CD1c-positive myeloid dendritic cell (primary cell): ENCODE measurements around the gene PAK4.

ENCODE experiments used
- DNase-seq: peaks from one replicate; pipeline ENCODE4 v3.0.0-alpha.2; 2016; ENCODE audit errors: extremely low spot score

PAK4 gene

GRCh38 chr19:39146686-39147450 is 21.3 kb downstream of the PAK4 start:
- no peak for DNase-seq

DNA sequence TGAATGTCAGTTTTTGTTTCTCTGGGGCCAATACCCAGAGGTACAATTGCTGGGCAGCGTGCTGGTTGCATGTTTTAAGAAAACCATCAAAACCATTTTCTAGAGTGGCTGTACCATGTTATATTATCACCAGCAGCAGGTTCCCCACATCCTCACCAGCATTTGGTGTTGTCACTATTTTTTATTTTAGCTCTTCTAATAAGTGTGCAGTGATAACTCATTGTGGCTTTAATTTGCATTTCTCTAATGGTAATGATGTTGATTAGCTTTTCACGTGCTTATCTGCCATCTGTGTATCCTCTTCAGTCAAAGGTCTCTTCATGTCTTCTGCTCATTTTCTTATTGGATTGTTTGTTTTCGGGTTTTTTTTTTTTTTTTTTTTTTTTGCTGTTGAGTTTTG is 21.9 kb downstream of the PAK4 start:
- no peak for DNase-seq

DNA sequence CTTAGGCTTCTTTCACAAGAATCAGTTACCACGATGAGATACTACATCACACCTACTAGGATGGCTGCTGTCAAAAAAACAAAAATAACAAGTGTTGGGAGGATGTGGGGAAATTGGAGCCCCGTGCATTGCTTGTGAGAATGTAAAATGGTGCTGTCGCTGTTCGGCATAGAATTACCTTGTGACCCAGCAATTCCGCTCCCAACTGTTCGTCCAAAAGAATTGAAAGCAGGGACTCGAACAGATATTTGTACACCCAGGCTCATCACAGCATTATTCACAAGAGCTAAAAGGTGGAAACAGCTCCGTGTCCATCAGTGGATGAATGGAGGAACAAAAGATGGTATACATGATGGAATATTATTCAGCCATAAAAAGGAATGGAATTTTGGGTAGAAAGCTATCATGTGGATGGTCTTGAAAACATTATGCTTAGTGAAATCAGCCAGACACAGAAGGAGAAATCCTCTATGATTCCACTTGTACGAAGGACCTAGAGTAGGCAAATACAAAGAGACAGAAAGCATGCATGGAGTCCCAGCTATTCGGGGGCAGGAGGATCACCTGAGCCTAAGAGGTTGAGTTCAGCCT is 23.4 kb downstream of the PAK4 start:
- DNase-seq = no peak

DNA sequence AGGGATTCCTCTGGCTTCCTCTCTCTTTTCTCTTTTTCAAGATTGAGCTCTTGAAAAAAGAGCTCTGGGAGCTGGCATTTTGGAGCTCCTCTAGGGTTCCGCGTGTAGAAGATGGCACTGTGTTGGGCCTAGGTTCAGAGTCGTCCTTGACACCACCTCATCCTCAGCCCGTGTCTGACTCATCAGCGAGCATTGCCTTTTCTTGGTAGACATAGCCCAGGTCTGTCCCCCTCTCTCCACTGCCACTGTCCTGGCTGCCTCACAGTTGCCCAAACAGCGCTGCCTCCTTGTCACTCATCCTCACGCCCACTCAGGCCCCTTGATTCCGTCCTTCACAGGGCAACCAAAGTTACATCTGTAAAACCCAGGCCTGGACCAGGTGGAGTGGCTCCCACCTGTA is 24.6 kb downstream of the PAK4 start:
- DNase-seq = no peak

DNA sequence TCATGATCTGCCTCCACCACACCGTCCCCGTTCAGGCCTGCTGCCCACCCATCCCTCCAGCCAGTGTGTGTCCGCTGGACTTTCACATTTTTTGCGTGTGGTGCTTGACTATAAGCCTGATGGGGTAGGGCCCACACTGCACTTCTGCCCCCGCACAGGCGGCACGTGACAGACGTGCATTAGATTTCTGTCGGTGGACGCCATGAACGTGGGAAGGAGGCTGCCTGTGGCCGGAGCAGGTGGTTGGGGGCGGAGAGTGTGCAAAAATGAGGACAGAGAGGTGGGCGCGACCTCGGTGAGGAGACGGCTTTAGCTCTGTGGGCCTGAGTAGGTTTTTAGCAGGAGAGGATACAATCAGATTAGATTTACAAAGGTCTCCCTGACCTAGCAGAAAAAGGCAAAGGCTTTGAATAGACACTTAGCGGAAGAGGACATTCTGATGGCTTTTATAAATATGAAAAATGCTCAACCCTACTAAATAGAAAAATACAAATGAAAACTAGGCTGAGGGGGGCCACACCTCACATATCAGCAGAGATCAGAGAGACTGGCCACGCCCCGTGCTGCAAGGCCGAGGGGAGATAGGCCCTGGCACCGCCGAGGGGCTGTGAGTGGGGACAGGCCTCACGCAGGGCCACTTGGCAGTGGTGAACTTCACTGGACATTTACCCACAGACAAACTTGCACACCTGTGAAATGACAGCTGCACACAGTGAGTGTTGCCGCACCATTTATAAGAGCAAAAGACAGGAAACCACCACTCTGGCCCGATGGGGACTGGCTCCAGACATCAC is 25.4 kb downstream of the PAK4 start:
- no peak for DNase-seq

- no peak for DNase-seq
Measured at GRCh38 chr19:39152066-39152465, 26.5 kb downstream of the PAK4 start.

GRCh38 chr19:39154100-39154628 is 28.6 kb downstream of the PAK4 start:
- no peak for DNase-seq

DNA sequence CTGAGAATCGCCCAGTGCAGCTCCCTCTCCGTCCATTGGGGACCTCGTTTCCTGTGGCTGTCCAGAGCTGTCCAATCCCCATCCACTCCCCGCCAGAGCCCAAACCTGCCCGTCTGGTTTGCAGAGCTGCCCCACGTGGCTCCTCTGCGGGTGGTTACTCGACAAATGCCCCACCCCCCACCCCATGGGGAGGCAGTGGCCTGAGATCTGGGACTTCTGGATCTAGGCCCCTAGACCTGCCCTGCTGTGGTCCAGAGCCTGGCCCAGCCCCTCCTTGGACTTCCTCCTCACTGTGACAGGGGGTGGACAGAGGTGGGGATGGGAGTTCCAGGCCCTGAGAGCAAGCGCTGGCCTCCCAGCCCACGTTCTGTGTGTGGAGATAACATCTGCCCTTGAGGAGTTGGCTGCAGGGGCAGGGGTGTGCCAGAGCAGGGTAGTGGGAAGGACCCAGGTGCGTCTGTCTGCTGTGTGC is 29.1 kb downstream of the PAK4 start:
- no peak for DNase-seq

GRCh38 chr19:39155114-39155700 is 29.6 kb downstream of the PAK4 start:
- DNase-seq = no peak

GRCh38 chr19:39155741-39156140 is 30.2 kb downstream of the PAK4 start:
- DNase-seq = no peak

GRCh38 chr19:39156326-39157230 is 31.0 kb downstream of the PAK4 start:
- peak; percentile 4 for DNase-seq

DNA sequence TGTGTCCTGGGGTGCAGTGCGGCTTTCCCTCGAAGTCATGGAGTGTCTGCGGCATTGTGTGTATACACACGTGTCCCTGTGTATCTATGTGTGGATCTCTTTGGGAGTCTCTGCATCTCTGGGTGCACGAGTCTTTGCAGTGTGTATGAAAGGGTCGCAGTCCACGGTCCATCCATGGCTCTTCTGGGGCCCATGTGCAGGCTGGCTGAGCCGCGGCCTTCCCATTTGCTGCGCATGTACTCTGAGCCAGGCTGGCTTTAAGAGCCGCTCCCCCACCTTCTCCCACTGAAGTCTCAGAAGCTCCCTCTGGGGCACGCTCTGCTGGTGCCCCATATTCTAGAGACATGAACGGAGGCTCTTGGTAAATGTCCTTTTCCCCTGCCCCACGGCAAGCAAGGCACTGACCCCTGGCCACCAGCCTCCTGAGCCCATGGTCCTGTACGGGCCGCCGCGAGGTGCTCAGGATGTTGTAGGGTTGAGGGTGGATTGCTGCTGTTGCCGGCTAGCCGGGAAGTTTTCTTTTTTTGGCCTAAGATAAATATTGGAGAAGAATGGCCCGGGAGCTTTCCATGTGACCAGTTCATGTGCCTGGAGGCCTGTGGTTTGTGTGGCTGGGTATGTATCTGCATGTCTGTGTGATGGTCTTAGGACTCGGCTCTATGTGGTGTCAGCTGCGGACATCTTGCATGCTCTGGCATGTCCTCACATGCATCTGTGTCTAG is 31.9 kb downstream of the PAK4 start:
- DNase-seq = no peak

DNA sequence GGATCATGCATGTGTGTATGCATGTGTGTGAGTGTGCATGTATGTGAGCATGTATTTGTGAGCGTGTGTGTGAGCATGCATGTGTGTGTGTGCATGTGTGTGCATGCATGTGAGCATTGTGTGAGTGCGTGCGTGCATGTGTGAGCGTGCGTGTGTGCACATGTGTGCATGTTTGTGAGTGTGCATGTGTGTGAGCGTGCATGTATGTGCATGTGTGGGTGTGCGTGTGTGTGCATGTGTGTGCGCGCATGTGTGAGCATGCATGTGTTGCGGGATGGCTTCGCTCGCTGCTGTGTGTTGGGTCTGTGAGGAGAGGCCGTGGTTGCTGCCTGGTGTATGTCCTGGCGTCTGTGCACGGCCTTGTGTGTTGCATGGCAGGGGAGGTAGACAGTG is 32.4 kb downstream of the PAK4 start:
- no peak for DNase-seq

GRCh38 chr19:39158646-39159260 is 33.2 kb downstream of the PAK4 start:
- DNase-seq = no peak

DNA sequence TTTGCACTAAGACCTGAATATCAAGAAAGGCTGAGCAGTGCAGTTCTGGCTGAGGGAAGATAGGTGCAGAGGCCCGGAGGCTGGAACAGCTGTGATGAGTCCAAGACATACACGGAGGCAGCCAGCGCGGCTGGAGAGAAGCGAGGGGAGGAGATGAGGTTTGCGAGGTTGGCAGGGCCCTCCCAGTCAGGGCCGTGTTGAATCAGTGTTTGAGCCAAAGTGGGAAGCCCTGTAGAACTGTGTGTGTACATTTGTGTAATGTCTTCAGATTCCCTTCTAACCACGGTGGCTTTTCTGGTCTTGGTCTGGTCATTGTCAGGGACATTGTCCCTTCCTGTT is 34.9 kb downstream of the PAK4 start:
- DNase-seq = no peak

DNA sequence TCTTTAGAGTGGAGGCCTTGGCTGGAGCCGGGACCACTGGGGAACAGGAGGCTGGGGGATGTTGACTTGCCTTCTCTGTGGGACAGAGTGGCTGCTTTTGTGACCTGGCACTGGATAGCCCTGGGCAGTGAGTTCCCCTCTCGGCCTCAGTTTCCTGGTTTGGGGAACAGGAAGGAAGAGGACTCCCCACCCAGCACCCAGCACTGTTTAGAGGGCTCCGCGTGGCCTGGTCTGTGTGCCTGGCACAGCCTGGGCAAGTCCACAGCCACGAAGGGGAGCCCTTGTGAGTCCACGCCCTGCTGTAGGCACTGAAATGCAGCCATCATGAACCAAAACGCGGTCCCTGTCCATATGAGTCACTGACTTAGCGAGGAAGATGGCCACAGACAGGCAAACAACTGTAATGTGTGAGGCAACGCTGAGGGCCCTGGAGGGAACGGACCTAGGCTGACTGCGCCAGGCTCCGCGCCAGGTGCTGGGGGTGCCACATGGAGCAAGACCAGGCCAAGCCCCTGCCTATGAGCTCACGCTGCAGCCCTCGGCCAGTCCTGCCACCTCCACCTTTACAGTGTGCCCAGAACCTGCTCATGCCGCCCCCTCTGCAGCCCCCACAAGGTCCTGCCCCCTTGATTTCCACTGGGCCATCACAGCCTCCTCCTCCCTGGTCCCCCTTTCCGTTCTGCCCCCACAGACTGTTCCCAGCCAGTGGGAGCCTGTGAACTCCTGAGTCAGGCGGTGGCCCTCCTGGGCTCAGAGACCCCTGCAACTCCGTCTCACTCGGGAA is 35.5 kb downstream of the PAK4 start:
- no peak for DNase-seq

DNA sequence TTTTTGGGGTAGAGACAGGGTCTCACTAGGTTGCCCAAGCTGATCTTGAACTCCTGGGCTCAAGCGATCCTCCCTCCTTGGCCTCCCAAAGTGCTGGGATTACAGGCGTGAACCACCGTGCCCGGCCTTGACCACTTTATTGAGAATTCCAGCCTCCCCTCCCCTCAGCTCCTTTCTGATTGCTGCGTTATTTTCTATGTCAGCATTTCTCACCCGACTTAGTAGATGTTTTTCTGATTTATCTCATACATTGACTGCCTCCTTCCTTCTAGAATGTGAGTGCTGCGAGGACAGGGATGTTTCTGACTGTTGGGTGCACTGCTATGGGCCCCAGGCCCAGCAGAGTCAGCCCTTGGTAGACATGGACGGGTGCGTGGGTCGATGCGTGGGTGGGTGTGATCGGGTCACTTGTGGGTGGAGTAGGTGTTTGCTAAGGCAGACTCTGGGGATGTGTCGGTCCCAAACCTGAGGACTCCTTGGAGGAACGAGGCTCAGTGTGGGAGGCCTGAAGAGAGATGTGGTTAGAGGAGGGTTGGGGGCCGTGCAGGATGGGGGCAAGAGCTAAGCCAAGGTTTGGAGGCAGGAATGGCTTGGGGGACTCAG is 37.0 kb downstream of the PAK4 start:
- no peak for DNase-seq

DNA sequence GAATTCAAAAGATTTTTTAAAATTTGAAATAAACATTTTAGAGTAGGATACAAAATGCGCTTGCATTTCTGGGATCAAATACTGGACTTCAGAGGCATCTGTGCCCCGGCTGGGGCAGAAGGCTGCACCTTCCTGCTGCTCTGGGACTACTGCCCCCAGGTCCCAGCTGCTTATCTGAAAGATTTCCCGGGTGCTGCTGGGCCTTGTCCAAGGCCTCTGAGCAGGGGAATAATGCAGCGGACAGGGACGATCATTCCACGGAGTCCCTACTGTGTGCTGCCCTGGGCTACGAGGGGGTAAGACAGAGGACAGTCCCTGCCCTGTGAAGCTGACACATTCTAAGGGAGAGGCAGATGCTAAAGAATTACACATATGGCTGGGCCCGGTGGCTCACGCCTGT is 38.0 kb downstream of the PAK4 start:
- DNase-seq = no peak

DNA sequence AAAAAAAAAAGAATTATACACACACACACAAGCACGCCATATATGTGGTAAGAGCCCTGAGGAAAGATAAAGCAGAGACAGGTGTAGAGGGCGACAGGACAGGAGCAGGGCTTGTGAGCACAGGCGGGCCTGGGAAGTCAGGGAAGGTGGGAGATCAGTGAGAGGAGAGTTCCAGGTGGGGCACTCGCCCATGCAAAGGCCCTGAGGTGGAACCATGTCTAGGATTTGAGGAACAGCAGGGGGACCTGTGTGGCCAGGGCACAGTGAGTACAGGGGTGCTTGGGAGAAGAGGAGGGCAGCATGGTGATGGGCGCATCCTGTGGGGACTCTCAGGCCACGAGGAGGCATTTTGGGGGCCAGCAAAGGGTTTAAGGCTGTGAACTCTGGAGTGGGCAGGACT is 38.7 kb downstream of the PAK4 start:
- DNase-seq = no peak
